Spleen (tissue), 11 donors: ENCODE measurements around the gene CCDC61. TPM values are rescaled to one million over a fixed set of nuclear protein-coding genes. Genes with fewer than 3 reads are reported as not detected.

ENCODE experiments used
- DNase-seq: peaks from one replicate; pipeline ENCODE4 v3.0.0-alpha.2; 2020
- H3K27ac ChIP-seq, 8 donors: fragments of 200-600 bp; sonication (generic) in 7 of 8; 1 replicate in 4 of 8; 2 replicates in 4 of 8; pipeline versions ENCODE4 v1.5.0 to v1.8.0; 2016 to 2021; ENCODE audit warnings: inconsistent platforms in 4 of 8, mild to moderate bottlenecking in 4 of 8, moderate library complexity in 1 of 8
- H3K27me3 ChIP-seq, 7 donors: fragments of 200-600 bp; sonication (generic) in 6 of 7; replicated peaks in 1 of 7; 1 replicate in 4 of 7; 2 replicates in 3 of 7; pipeline versions ENCODE4 v1.5.0 to v1.8.0; 2016 to 2021; ENCODE audit warnings: inconsistent platforms in 3 of 7, mild to moderate bottlenecking in 1 of 7
- H3K36me3 ChIP-seq, 6 donors: fragments of 200-600 bp; sonication (generic) in 5 of 6; 1 replicate in 4 of 6; 2 replicates in 2 of 6; pipeline versions ENCODE4 v1.5.0 to v1.8.0; 2016 to 2021; ENCODE audit warnings: inconsistent platforms in 2 of 6
- H3K4me1 ChIP-seq, 6 donors: fragments of 200-600 bp; sonication (generic) in 5 of 6; 1 replicate in 3 of 6; 2 replicates in 3 of 6; pipeline versions ENCODE4 v1.5.0 to v1.8.0; 2016 to 2021; ENCODE audit warnings: inconsistent platforms in 3 of 6
- H3K4me3 ChIP-seq, 8 donors: fragments of 200-600 bp; sonication (generic) in 7 of 8; 1 replicate in 4 of 8; 2 replicates in 4 of 8; pipeline versions ENCODE4 v1.5.0 to v1.8.0; 2016 to 2021; ENCODE audit warnings: inconsistent platforms in 4 of 8, mild to moderate bottlenecking in 4 of 8, moderate library complexity in 2 of 8
- H3K9me3 ChIP-seq, 8 donors: fragments of 200-600 bp; sonication (generic) in 7 of 8; 1 replicate in 4 of 8; 2 replicates in 4 of 8; pipeline versions ENCODE4 v1.5.0 to v1.8.0; 2016 to 2021; ENCODE audit warnings: inconsistent platforms in 4 of 8
- CTCF ChIP-seq, 11 experiments: fragments of 200-600 bp in 7 of 11; fragments of 450-650 bp in 4 of 11; sonication (generic) in 4 of 11; IDR thresholded peaks in 8 of 11; conservative IDR thresholded peaks in 3 of 11; 1 replicate in 7 of 11; 2 replicates in 4 of 11; pipeline versions ENCODE4 v1.4.0 to v1.8.0; 2016 to 2021; ENCODE audit warnings: antibody characterized with exemption in 11 of 11, inconsistent platforms in 4 of 11, mild to moderate bottlenecking in 1 of 11
- POLR2A ChIP-seq, 3 donors: fragments of 450-650 bp; IDR thresholded peaks; one replicate each; pipeline ENCODE4 v1.5.1; 2017; ENCODE audit warnings: antibody characterized with exemption in 3 of 3, mild to moderate bottlenecking in 1 of 3
- POLR2AphosphoS5 ChIP-seq, 3 donors: sonication (generic); formaldehyde crosslinking; IDR thresholded peaks; one replicate each; pipeline ENCODE4 v1.5.1; 2017; ENCODE audit warnings: antibody characterized with exemption in 3 of 3
- WGBS, 5 donors: extraction: QIAGEN DNeasy Blood & Tissue Kit in 3 of 5; methylation state at CpG; one replicate each; pipeline versions ENCODE4 v1.1.5 to v1.1.7; 2013 to 2018; 5-methylcytosine and 5-hydroxymethylcytosine counted together
- intact Hi-C: fragments of 100-400 bp; cut with DNase I; formaldehyde crosslinking; loops from one replicate; pipeline ENCODE4 v1.15.0; 2023; ENCODE audit warnings: low total_unique reads
- polyA plus RNA-seq, 3 donors: library from polyadenylated mRNA; stranded (reverse); fragments of 200-250 nt; gene quantifications; one replicate each; pipeline ENCODE4 v1.2.1, GENCODE V29; 2013
- total RNA-seq, 7 donors: library from RNA; depleted of rRNA in 3 of 7; stranded (reverse); fragments of >200 nt in 3 of 7; fragmentation: NEBNext Ultra II Directional in 4 of 7; extraction: Animal tissue kit (Norgen Biotek cat#: 25700) in 4 of 7; gene quantifications; one replicate each; pipeline versions ENCODE4 v1.1.0 to v1.2.1, GENCODE V29; 2016 to 2021
- donor health status: healthy with polysubstance abuse.
- donor health status: DM: no; HTN: no; CAD: no; lungs with moderate emphysema.
- donor health status: DM: no; HTN: no; CAD: no.
- donor health status: Bipolar disorder and iron deficiency.
- donor health status: healthy.
- donor health status: DM: no; HTN: no; CAD: no.
- donor health status: DM: yes; HTN: yes; CAD: no.

CCDC61 gene
- total and polyA plus RNA-seq, 10 donors = 5.0 to 24.6 (median 16.7) TPM

GRCh38 chr19:45955905-45956608 is 39.2 kb upstream of the CCDC61 start:
- peaks cover 0 to 13% (median 0%) of the 10 kb centered on the region in 8 donors for H3K9me3 ChIP-seq
- H3K36me3 ChIP-seq = no peaks in the 10 kb centered on the region
- H3K27ac ChIP-seq = peak overlapping the region in 5 of 8 donors; percentile 31 to 51 (median 47)
- intact Hi-C loops = no loop called here
- H3K4me1 ChIP-seq = peaks cover 0 to 39% (median 16%) of the 10 kb centered on the region in 6 donors
- H3K27me3 ChIP-seq = peaks cover 0 to 94% (median 6%) of the 10 kb centered on the region in 7 donors
- H3K4me3 ChIP-seq = no peak overlapping the region
- DNase-seq = peak; percentile 84
- TF ChIP-seq POLR2AphosphoS5 (IDR thresholded peaks at IDR 0.05) (peak; percentile 46 to 75 (median 67)), CTCF (IDR thresholded peaks at IDR 0.05 in 8 of 11, conservative IDR thresholded peaks at IDR 0.05 in 3 of 11) (no peak)
- WGBS, 5 donors = 18 to 33% (median 30%) methylated on average over 13 of the region's 13 CpGs

GRCh38 chr19:45958320-45958719 is 36.9 kb upstream of the CCDC61 start:
- 72 to 96% (median 91%) methylated on average over 6 of the region's 6 CpGs for WGBS, 5 donors
- TF ChIP-seq POLR2A (IDR thresholded peaks at IDR 0.05) (no peak), CTCF (IDR thresholded peaks at IDR 0.05 in 8 of 11, conservative IDR thresholded peaks at IDR 0.05 in 3 of 11) (no peak), POLR2AphosphoS5 (IDR thresholded peaks at IDR 0.05) (no peak)
- Histone ChIP-seq H3K4me3 (no peak overlapping the region), H3K27ac (no peak overlapping the region), H3K4me1 (peaks cover 0 to 29% (median 6%) of the 10 kb centered on the region in 6 donors), H3K36me3 (no peaks in the 10 kb centered on the region), H3K9me3 (peaks cover 0 to 8% (median 0%) of the 10 kb centered on the region in 8 donors), H3K27me3 (peaks cover 0 to 92% (median 6%) of the 10 kb centered on the region in 7 donors)
- intact Hi-C loops = no loop called here
- DNase-seq = no peak

- WGBS, 5 donors = 61 to 70% (median 62%) methylated on average over 12 of the region's 12 CpGs
- Histone ChIP-seq H3K9me3 (peaks cover 0 to 1% (median 0%) of the 10 kb centered on the region in 8 donors), H3K27ac (no peak overlapping the region), H3K4me1 (peaks cover 0 to 29% (median 6%) of the 10 kb centered on the region in 6 donors), H3K4me3 (no peak overlapping the region), H3K36me3 (no peaks in the 10 kb centered on the region), H3K27me3 (peaks cover 0 to 90% (median 6%) of the 10 kb centered on the region in 7 donors)
- no peak for DNase-seq
- intact Hi-C loops = no loop called here
- TF ChIP-seq POLR2A (IDR thresholded peaks at IDR 0.05) (no peak), POLR2AphosphoS5 (IDR thresholded peaks at IDR 0.05) (peak in 2 of 3 donors; percentile 34 to 42)
Measured at GRCh38 chr19:45958769-45959516, 36.3 kb upstream of the CCDC61 start.

GRCh38 chr19:45959517-45960025 is 35.7 kb upstream of the CCDC61 start:
- intact Hi-C loops = no loop called here
- Histone ChIP-seq H3K36me3 (no peaks in the 10 kb centered on the region), H3K27ac (no peak overlapping the region), H3K27me3 (peaks cover 0 to 83% (median 6%) of the 10 kb centered on the region in 7 donors), H3K4me1 (peaks cover 0 to 29% (median 6%) of the 10 kb centered on the region in 6 donors), H3K4me3 (no peak overlapping the region), H3K9me3 (no peaks in the 10 kb centered on the region)
- TF ChIP-seq CTCF (IDR thresholded peaks at IDR 0.05 in 8 of 11, conservative IDR thresholded peaks at IDR 0.05 in 3 of 11) (no peak), POLR2A (IDR thresholded peaks at IDR 0.05) (no peak), POLR2AphosphoS5 (IDR thresholded peaks at IDR 0.05) (no peak)
- no peak for DNase-seq
- WGBS, 5 donors = 77 to 79% (median 77%) methylated on average over 8 of the region's 8 CpGs
